Measurements from ENCODE around the gene SWI5.
A peak's percentile ranks its signal among the peaks of the same experiment; 100 is the strongest.

Gene SWI5

DNA sequence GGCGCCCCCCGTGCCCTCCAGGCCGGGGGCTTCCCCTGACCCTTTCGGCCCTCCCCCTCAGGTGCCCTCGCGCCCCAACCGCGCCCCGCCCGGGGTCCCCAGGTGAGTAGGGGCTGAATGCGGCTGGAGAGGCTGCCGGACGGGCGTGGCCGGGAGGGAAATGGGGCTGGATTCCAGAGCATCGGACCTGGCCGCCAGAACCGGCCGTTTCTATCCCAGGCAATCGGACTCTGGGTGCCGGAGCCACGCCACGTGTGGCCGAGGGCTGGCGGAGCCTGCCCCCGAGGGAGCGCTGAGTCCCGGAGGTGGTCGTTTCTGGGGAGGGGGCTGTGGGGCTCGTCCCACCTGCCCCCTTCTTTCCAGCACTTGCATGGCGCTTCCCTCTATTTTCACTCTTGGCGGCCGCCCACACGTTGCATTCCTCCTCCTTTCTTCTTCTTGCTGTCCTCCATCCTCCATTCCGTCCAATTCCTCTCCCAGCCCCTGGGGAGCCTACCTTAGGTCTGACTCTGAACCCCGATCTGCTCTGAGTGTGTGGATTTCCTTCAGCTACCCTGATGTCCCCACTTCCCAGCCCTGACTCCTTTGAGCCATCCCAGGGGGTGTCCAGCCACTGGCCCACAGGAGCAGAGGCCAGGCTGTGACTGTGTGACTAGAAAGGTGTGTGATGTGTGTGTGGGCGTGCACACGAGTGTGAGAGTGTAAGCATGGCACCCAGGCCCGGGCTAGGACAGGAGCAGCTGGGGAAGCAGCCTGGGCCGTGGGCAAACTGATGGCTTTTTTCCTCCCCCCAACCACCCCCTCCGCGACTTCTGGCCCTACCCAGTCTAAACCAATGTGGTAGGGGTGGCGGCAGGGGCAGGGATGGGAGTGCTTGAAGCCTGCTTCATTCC is 25.0 kb upstream of the SWI5 start:
- Histone ChIP-seq H2AFZ (ENCODE audit: low read depth) (peak overlapping the region; percentile 75), H3K36me3 (ENCODE audit: insufficient read depth) (no peaks in the 10 kb centered on the region), H3K79me2 (ENCODE audit: insufficient read depth, low read depth) (no peaks in the 10 kb centered on the region), H3K27ac (no peak overlapping the region), H3K9ac (no peak overlapping the region), H3K4me3 (IDR thresholded peaks at IDR 0.05; ENCODE audit: insufficient read depth, low read depth, low read length) (no peak overlapping the region), H3K4me1 (ENCODE audit: low read depth, poor library complexity, severe bottlenecking) (peaks cover 5% of the 10 kb centered on the region), H3K27me3 (ENCODE audit: insufficient read depth, low read depth) (peaks cover 17% of the 10 kb centered on the region), H3K4me2 (peak overlapping the region; percentile 92), H4K20me1 (ENCODE audit: insufficient read depth) (no peaks in the 10 kb centered on the region)
- TF ChIP-seq, protein P1, sequence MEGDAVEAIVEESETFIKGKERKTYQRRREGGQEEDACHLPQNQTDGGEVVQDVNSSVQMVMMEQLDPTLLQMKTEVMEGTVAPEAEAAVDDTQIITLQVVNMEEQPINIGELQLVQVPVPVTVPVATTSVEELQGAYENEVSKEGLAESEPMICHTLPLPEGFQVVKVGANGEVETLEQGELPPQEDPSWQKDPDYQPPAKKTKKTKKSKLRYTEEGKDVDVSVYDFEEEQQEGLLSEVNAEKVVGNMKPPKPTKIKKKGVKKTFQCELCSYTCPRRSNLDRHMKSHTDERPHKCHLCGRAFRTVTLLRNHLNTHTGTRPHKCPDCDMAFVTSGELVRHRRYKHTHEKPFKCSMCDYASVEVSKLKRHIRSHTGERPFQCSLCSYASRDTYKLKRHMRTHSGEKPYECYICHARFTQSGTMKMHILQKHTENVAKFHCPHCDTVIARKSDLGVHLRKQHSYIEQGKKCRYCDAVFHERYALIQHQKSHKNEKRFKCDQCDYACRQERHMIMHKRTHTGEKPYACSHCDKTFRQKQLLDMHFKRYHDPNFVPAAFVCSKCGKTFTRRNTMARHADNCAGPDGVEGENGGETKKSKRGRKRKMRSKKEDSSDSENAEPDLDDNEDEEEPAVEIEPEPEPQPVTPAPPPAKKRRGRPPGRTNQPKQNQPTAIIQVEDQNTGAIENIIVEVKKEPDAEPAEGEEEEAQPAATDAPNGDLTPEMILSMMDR (conservative IDR thresholded peaks at IDR 0.05; ENCODE audit: low read depth, low read length) = no peak

DNA sequence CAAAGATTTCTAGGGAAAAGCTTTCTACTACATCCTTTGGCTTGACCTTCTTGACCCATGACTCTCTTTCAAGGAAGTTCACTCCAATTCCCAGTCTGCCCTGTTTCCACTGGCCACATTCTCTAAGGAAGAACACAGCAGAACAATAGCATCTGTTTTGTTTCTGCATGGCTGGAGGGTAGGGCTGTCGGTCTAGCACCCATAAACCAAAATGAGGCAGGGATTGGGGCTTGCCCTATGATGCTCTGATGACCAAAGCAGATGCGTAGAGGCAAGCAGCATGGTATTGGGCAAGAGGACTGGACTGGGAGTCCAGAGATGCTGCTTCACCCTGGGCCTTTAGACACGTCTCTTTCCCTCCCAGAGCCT is 24.4 kb upstream of the SWI5 start:
- Histone ChIP-seq H3K79me2 (ENCODE audit: insufficient read depth, low read depth) (no peaks in the 10 kb centered on the region), H3K4me1 (ENCODE audit: low read depth, poor library complexity, severe bottlenecking) (peaks cover 5% of the 10 kb centered on the region), H3K36me3 (ENCODE audit: insufficient read depth) (no peaks in the 10 kb centered on the region), H3K27ac (no peak overlapping the region), H4K20me1 (ENCODE audit: insufficient read depth) (no peaks in the 10 kb centered on the region), H3K9ac (no peak overlapping the region), H3K4me2 (no peak overlapping the region), H3K27me3 (ENCODE audit: insufficient read depth, low read depth) (peaks cover 17% of the 10 kb centered on the region), H3K4me3 (IDR thresholded peaks at IDR 0.05; ENCODE audit: insufficient read depth, low read depth, low read length) (no peak overlapping the region), H2AFZ (ENCODE audit: low read depth) (no peak overlapping the region)
- TF ChIP-seq, protein P1 (conservative IDR thresholded peaks at IDR 0.05; ENCODE audit: low read depth, low read length) = no peak

DNA sequence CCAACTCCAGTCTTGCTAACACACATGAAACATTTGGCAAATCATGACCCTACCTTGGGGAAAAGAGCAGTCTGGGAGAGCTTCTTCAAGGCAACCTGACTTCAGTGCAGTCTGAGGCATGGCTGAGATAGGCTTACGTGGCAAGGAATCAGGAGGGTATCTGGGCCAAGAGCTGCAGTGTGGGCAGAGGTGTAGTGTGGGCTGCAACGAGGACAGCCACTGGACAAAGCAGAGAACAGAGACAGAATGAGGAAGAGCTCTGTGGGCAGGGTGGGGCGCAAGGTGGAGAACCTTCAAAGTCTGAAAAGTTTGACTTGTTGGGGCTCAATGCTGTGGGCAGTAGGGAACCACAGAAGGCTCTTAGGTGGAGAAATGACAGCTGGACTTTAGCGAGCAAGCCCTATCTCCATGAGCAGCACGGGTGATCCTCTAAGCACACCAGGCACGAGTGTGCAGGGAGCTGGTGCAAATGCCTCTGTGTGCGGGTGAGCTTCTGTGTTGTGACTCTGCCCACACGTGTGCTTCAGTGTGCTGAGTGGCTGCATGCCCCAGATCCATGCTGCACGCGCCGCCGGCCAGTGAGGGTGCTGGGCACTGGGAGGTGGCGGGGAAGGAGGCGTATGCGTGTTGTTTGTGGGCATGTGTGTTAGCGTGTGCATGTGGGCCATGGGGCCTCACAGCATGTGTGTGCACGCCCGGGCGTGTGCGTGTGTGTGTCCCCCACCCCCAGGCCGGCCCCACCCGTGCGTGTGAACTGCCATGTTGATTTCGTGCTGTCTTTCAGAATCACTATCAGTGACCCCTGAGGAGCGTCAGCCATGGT is 23.5 kb upstream of the SWI5 start:
- Histone ChIP-seq H3K36me3 (ENCODE audit: insufficient read depth) (no peaks in the 10 kb centered on the region), H2AFZ (ENCODE audit: low read depth) (no peak overlapping the region), H3K4me3 (IDR thresholded peaks at IDR 0.05; ENCODE audit: insufficient read depth, low read depth, low read length) (no peak overlapping the region), H3K4me1 (ENCODE audit: low read depth, poor library complexity, severe bottlenecking) (peaks cover 5% of the 10 kb centered on the region), H3K27ac (no peak overlapping the region), H3K27me3 (ENCODE audit: insufficient read depth, low read depth) (peaks cover 13% of the 10 kb centered on the region; the same call in 1 of the 2 replicates), H4K20me1 (ENCODE audit: insufficient read depth) (no peaks in the 10 kb centered on the region), H3K9ac (no peak overlapping the region), H3K4me2 (no peak overlapping the region), H3K79me2 (ENCODE audit: insufficient read depth, low read depth) (no peaks in the 10 kb centered on the region)
- TF ChIP-seq, protein P1 (conservative IDR thresholded peaks at IDR 0.05; ENCODE audit: low read depth, low read length) = no peak

DNA sequence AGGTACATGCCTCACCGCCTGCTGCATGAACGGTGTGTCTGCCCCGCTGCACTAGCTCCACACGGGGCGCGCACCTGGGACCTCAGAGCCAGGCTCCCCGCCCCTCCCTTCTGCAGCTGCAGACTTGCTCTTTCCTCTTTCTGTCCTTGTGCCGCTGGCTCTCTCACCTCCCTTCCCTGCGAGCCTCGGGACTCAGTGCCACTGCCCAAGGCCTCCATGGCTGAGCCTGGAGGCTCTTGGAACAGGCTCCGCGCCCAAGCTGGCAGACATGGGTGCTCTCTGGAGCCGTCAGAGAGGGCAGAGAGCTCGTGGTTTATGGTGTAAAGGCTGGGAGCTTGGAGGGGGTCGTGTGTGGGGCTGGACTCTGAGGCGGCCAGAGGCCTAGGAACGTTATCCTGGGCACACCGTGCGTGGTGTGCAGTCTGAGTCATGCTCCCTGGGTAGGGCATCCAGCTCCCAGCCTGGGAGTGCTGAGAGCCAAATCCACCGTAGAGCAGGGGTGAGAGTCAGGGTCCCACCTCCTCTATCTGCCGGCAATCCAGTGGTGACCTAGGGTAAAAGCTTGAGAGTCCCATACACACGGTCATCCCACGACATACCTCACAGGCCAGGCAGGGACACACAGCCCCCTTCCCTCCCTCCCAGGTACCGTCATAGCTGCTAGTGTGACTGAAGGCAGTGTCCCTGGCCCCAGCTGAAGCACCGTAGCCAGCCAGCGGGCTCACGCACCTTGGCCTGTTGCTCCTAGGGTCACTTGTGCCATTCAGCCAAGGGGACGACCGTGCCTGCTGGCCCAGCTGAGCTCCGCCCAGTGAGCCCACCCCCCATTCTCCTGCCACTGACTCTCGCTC is 22.7 kb upstream of the SWI5 start:
- Histone ChIP-seq H3K36me3 (ENCODE audit: insufficient read depth) (no peaks in the 10 kb centered on the region), H3K4me3 (IDR thresholded peaks at IDR 0.05; ENCODE audit: insufficient read depth, low read depth, low read length) (no peak overlapping the region), H3K27me3 (ENCODE audit: insufficient read depth, low read depth) (peaks cover 13% of the 10 kb centered on the region; the same call in 1 of the 2 replicates), H3K9ac (no peak overlapping the region), H3K27ac (no peak overlapping the region), H2AFZ (ENCODE audit: low read depth) (no peak overlapping the region), H3K4me1 (ENCODE audit: low read depth, poor library complexity, severe bottlenecking) (peaks cover 5% of the 10 kb centered on the region), H3K79me2 (ENCODE audit: insufficient read depth, low read depth) (no peaks in the 10 kb centered on the region), H4K20me1 (ENCODE audit: insufficient read depth) (no peaks in the 10 kb centered on the region), H3K4me2 (no peak overlapping the region)
- TF ChIP-seq, protein P1 (conservative IDR thresholded peaks at IDR 0.05; ENCODE audit: low read depth, low read length) = no peak
